Thymus (tissue), 11 donors: ENCODE data around the gene HAP1. TPM values are rescaled to one million over a fixed set of nuclear protein-coding genes. Genes with fewer than 3 reads are reported as not detected.

Experiments used
- DNase-seq, 9 donors: peaks; one replicate each; pipeline ENCODE4 v3.0.0-alpha.2; 2013; ENCODE audit warnings: low spot score in 9 of 9, low read depth in 6 of 9, missing footprints in 1 of 9
- H3K27ac ChIP-seq, 2 donors: one replicate each; pipeline ENCODE4 v1.5.1; 2013; ENCODE audit warnings: control low read depth in 1 of 2, low read depth in 1 of 2, low read length in 1 of 2, mild to moderate bottlenecking in 1 of 2, moderate library complexity in 1 of 2
- H3K27me3 ChIP-seq, 2 donors: one replicate each; pipeline ENCODE4 v1.5.1; 2013; ENCODE audit warnings: low read length in 1 of 2; ENCODE audit not compliant: control insufficient read depth in 2 of 2, insufficient read depth in 1 of 2
- H3K36me3 ChIP-seq, 2 donors: one replicate each; pipeline ENCODE4 v1.5.1; 2013; ENCODE audit warnings: low read length in 1 of 2, mild to moderate bottlenecking in 1 of 2, moderate library complexity in 1 of 2; ENCODE audit not compliant: control insufficient read depth in 2 of 2, insufficient read depth in 2 of 2
- H3K4me1 ChIP-seq, 2 donors: one replicate each; pipeline ENCODE4 v1.5.1; 2013; ENCODE audit warnings: low read length in 2 of 2; ENCODE audit not compliant: control insufficient read depth in 2 of 2, insufficient read depth in 2 of 2
- H3K4me3 ChIP-seq, 2 donors: one replicate each; pipeline ENCODE4 v1.5.1; 2013; ENCODE audit warnings: low read length in 2 of 2, control low read depth in 1 of 2, mild to moderate bottlenecking in 1 of 2
- H3K9me3 ChIP-seq, 2 donors: one replicate each; pipeline ENCODE4 v1.5.1; 2013; ENCODE audit warnings: low read length in 1 of 2, mild to moderate bottlenecking in 1 of 2; ENCODE audit not compliant: control insufficient read depth in 2 of 2, insufficient read depth in 1 of 2
- WGBS: extraction: QIAGEN DNeasy Blood & Tissue Kit; methylation state at CpG from one replicate; pipeline ENCODE4 v1.1.7; 2013; 5-methylcytosine and 5-hydroxymethylcytosine counted together
- polyA plus RNA-seq: library from polyadenylated mRNA; stranded (reverse); fragments of 200-250 nt; gene quantifications from one replicate; pipeline ENCODE4 v1.2.3, GENCODE V29; 2013
- total RNA-seq: library from RNA; stranded (reverse); fragments of 120-200 nt; gene quantifications from one replicate; pipeline ENCODE4 v1.2.4, GENCODE V29; 2013
- donor health status: healthy.

The HAP1 gene
- total and polyA plus RNA-seq, 2 donors, result 0.33 to 4.0 TPM

- no peak for DNase-seq
- 96% methylated on average over 7 of the region's 7 CpGs for WGBS
- no peaks in the 10 kb centered on the region for H3K36me3 ChIP-seq
- no peak overlapping the region for H3K27ac ChIP-seq
- H3K4me1 ChIP-seq, result peaks cover 0 to 23% of the 10 kb centered on the region in 2 donors
- H3K27me3 ChIP-seq, result peaks cover 0 to 2% of the 10 kb centered on the region in 2 donors
- H3K9me3 ChIP-seq, result peaks cover 0 to 3% of the 10 kb centered on the region in 2 donors
- no peak overlapping the region for H3K4me3 ChIP-seq
Observed at GRCh38 chr17:41722231-41722630, 12.2 kb downstream of the HAP1 start.

GRCh38 chr17:41718287-41718645 is 16.2 kb downstream of the HAP1 start:
- no peaks in the 10 kb centered on the region for H3K36me3 ChIP-seq
- peaks cover 0 to 26% of the 10 kb centered on the region in 2 donors for H3K4me1 ChIP-seq
- H3K27me3 ChIP-seq, result no peaks in the 10 kb centered on the region
- peaks cover 0 to 3% of the 10 kb centered on the region in 2 donors for H3K9me3 ChIP-seq
- peak overlapping the region in 1 of 2 donors; percentile 98 for H3K27ac ChIP-seq
- H3K4me3 ChIP-seq, result no peak overlapping the region
- WGBS, result 89% methylated on average over 5 of the region's 5 CpGs
- peak in 3 of 9 donors; percentile 14 to 71 (median 16) for DNase-seq

GRCh38 chr17:41717408-41718286 is 16.8 kb downstream of the HAP1 start:
- peak overlapping the region; percentile 60 to 98 for H3K27ac ChIP-seq
- peak in 7 of 9 donors; percentile 24 to 88 (median 63) for DNase-seq

GRCh38 chr17:41711669-41712400 is 22.6 kb downstream of the HAP1 start, which contains the start of gene GAST:
Gene GAST, plus strand, starts transcription at chr17:41712331. Its CDS starts 3,106 bp downstream, at chr17:41715437.
- no peaks in the 10 kb centered on the region for H3K9me3 ChIP-seq
- DNase-seq, result no peak
- H3K4me1 ChIP-seq, result peaks cover 0 to 5% of the 10 kb centered on the region in 2 donors
- no peak within 1 kb of the TSS for H3K4me3 ChIP-seq
- peaks cover 0 to 2% of the 10 kb centered on the region in 2 donors for H3K27me3 ChIP-seq
- H3K27ac ChIP-seq, result no peak within 1 kb of the TSS
- no peaks in the 10 kb centered on the region for H3K36me3 ChIP-seq
- WGBS, result 95% methylated on average over 12 of the region's 12 CpGs

More at GRCh38 chr17:41717408-41718286, 16.8 kb downstream of the HAP1 start:
- Histone ChIP-seq H3K9me3 (peaks cover 0 to 3% of the 10 kb centered on the region in 2 donors), H3K4me1 (peaks cover 0 to 26% of the 10 kb centered on the region in 2 donors), H3K4me3 (no peak overlapping the region), H3K27me3 (no peaks in the 10 kb centered on the region), H3K36me3 (no peaks in the 10 kb centered on the region)
- 73% methylated on average over 15 of the region's 15 CpGs for WGBS

GRCh38 chr17:41710472-41711090 is 23.9 kb downstream of the HAP1 start:
- DNase-seq, result no peak
- no peaks in the 10 kb centered on the region for H3K4me1 ChIP-seq
- WGBS, result 37% methylated on average over 8 of the region's 8 CpGs

GRCh38 chr17:41707803-41708669 is 26.4 kb downstream of the HAP1 start:
- Histone ChIP-seq H3K4me1 (no peaks in the 10 kb centered on the region), H3K27me3 (peaks cover 0 to 2% of the 10 kb centered on the region in 2 donors), H3K4me3 (no peak overlapping the region), H3K9me3 (no peaks in the 10 kb centered on the region), H3K27ac (no peak overlapping the region), H3K36me3 (no peaks in the 10 kb centered on the region)
- no peak for DNase-seq
- WGBS, result 91% methylated on average over 10 of the region's 10 CpGs

More at GRCh38 chr17:41710472-41711090, 23.9 kb downstream of the HAP1 start:
- Histone ChIP-seq H3K27ac (no peak overlapping the region), H3K4me3 (no peak overlapping the region), H3K36me3 (no peaks in the 10 kb centered on the region), H3K27me3 (peaks cover 0 to 2% of the 10 kb centered on the region in 2 donors), H3K9me3 (no peaks in the 10 kb centered on the region)

- Histone ChIP-seq H3K27me3 (no peaks in the 10 kb centered on the region), H3K9me3 (no peaks in the 10 kb centered on the region), H3K4me3 (no peak overlapping the region), H3K36me3 (no peaks in the 10 kb centered on the region), H3K27ac (no peak overlapping the region), H3K4me1 (no peaks in the 10 kb centered on the region)
- 96% methylated on average over 13 of the region's 13 CpGs for WGBS
- no peak for DNase-seq
Observed at GRCh38 chr17:41705271-41705991, 29.0 kb downstream of the HAP1 start.

GRCh38 chr17:41702712-41703111 is 31.7 kb downstream of the HAP1 start:
- no peaks in the 10 kb centered on the region for H3K36me3 ChIP-seq
- WGBS, result 96% methylated on average over 8 of the region's 8 CpGs
- no peaks in the 10 kb centered on the region for H3K9me3 ChIP-seq
- H3K4me3 ChIP-seq, result no peak overlapping the region
- H3K27me3 ChIP-seq, result no peaks in the 10 kb centered on the region
- H3K4me1 ChIP-seq, result no peaks in the 10 kb centered on the region
- no peak for DNase-seq
- H3K27ac ChIP-seq, result no peak overlapping the region
